BLaER1 treated with 17β-estradiol and CSF1 and Interleukin-3, amounts not matched to agents 10 nM and 100 nM (cell line): ENCODE results near the gene SDCCAG8.
"Not testable (repeated sequence)": the region's sequence is repeated elsewhere in the genome, so short reads cannot be mapped to it uniquely, and the experiment has no call there.

Experiments used
- H3K27ac ChIP-seq, 11 experiments: shearing (Covaris generic); formaldehyde crosslinking; 2 replicates each; pipeline ENCODE4 v1.8.1; 2022
- H3K27me3 ChIP-seq, 11 experiments: shearing (Covaris generic); formaldehyde crosslinking; 2 replicates each; pipeline ENCODE4 v1.8.1; 2022
- H3K36me3 ChIP-seq, 11 experiments: shearing (Covaris generic); formaldehyde crosslinking; 2 replicates each; pipeline ENCODE4 v1.8.1; 2022
- H3K4me1 ChIP-seq, 10 experiments: shearing (Covaris generic); formaldehyde crosslinking; 2 replicates each; pipeline ENCODE4 v1.8.1; 2022
- H3K4me2 ChIP-seq, 11 experiments: shearing (Covaris generic); formaldehyde crosslinking; 2 replicates each; pipeline ENCODE4 v1.8.1; 2022
- H3K4me3 ChIP-seq, 10 experiments: shearing (Covaris generic); formaldehyde crosslinking; 2 replicates each; pipeline ENCODE4 v1.8.1; 2022
- H3K9ac ChIP-seq, 11 experiments: shearing (Covaris generic); formaldehyde crosslinking; 2 replicates each; pipeline ENCODE4 v1.8.1; 2022
- H3K9me3 ChIP-seq, 11 experiments: shearing (Covaris generic); formaldehyde crosslinking; replicated peaks in 1 of 11; 2 replicates each; pipeline ENCODE4 v1.8.1; 2022
- H4K20me1 ChIP-seq, 11 experiments: shearing (Covaris generic); formaldehyde crosslinking; 2 replicates each; pipeline ENCODE4 v1.8.1; 2022
- Cebpa-rat ChIP-seq, 11 experiments: shearing (Covaris generic); IDR thresholded peaks; 2 replicates each; pipeline ENCODE4 v1.8.1; 2022

Gene SDCCAG8

DNA sequence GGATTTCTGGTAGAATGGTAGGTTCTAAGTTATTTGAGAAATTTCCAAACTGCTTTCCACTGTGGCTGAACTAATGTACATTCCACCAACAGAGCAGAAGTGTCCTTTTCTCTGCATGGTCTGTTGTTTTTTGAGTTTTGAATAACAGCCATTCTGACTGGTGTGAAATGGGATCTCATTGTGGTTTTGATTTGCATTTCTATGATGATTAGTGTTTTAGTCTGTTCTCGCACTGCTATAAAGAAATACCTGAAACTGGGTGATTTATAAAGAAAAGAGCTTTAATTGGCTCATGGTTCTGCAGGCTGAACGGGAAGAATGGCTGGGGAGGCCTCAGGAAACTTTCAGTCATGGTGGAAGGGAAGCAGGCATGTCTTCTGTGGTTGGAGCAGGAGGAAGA is 80.3 kb downstream of the SDCCAG8 start:
- Histone ChIP-seq H3K4me3 (no peak overlapping the region), H3K9me3 (peaks cover 0 to 20% (median 0%) of the 10 kb centered on the region in 11 experiments; a peak in 4 of 22 replicates), H4K20me1 (no peaks in the 10 kb centered on the region; a peak in 1 of 22 replicates), H3K4me2 (no peak overlapping the region), H3K9ac (no peak overlapping the region), H3K4me1 (no peaks in the 10 kb centered on the region), H3K36me3 (peaks cover 31 to 97% (median 59%) of the 10 kb centered on the region in 11 experiments; a peak in 20 of 22 replicates), H3K27ac (no peak overlapping the region), H3K27me3 (no peaks in the 10 kb centered on the region)
- TF ChIP-seq Cebpa-rat (IDR thresholded peaks at IDR 0.05), result no peak

DNA sequence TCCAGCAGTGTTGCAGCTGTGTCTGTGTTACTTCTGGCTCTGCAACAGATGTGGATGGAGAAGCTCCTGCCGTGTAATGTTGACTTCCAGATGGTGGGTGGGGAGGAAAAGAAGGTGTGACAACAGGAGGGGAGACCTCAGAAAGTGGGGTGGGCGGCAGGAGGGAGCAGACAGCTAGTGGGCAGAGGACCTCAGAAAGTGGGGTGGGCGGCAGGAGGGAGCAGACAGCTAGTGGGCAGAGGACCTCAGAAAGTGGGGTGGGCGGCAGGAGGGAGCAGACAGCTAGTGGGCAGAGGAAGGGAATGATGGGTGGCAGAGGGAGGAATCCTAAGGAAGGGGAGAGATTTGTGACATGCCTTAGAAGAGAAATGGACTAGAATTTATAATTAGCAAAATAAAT is 83.0 kb downstream of the SDCCAG8 start:
- H3K4me3 ChIP-seq, H4K20me1 ChIP-seq, H3K27ac ChIP-seq, H3K4me1 ChIP-seq, H3K9ac ChIP-seq, H3K27me3 ChIP-seq, H3K4me2 ChIP-seq: not testable (repeated sequence)
- H3K9me3 ChIP-seq, result peaks cover 0 to 20% (median 0%) of the 10 kb centered on the region in 11 experiments; a peak in 4 of 22 replicates
- H3K36me3 ChIP-seq, result peaks cover 18 to 83% (median 37%) of the 10 kb centered on the region in 11 experiments; a peak in 19 of 22 replicates

DNA sequence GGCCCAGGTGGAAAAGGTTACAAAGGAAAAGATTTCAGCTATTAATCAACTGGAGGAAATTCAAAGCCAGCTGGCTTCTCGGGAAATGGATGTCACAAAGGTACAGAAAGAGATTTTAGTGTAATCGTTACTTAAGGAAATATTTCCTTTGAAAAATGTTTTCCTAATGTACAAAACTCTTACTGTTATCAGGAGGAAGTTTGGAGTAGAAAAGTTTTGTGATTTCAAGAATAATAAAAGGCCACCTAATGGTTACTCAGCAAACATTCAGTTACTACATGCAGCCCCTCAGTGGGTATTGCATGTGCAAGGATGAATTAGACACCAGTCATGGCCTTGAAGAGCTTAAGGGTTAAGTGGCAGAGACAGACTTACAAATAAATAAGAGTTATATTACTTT is 85.2 kb downstream of the SDCCAG8 start:
- Histone ChIP-seq H3K36me3 (peaks cover under 1 to 80% (median 16%) of the 10 kb centered on the region in 11 experiments; a peak in 15 of 22 replicates), H4K20me1 (no peaks in the 10 kb centered on the region; a peak in 2 of 22 replicates), H3K27ac (no peak overlapping the region), H3K9ac (no peak overlapping the region), H3K27me3 (no peaks in the 10 kb centered on the region), H3K4me1 (no peaks in the 10 kb centered on the region), H3K9me3 (peaks cover 0 to 5% (median 0%) of the 10 kb centered on the region in 11 experiments; a peak in 1 of 22 replicates), H3K4me2 (no peak overlapping the region), H3K4me3 (no peak overlapping the region)
- TF ChIP-seq Cebpa-rat (IDR thresholded peaks at IDR 0.05), result no peak

DNA sequence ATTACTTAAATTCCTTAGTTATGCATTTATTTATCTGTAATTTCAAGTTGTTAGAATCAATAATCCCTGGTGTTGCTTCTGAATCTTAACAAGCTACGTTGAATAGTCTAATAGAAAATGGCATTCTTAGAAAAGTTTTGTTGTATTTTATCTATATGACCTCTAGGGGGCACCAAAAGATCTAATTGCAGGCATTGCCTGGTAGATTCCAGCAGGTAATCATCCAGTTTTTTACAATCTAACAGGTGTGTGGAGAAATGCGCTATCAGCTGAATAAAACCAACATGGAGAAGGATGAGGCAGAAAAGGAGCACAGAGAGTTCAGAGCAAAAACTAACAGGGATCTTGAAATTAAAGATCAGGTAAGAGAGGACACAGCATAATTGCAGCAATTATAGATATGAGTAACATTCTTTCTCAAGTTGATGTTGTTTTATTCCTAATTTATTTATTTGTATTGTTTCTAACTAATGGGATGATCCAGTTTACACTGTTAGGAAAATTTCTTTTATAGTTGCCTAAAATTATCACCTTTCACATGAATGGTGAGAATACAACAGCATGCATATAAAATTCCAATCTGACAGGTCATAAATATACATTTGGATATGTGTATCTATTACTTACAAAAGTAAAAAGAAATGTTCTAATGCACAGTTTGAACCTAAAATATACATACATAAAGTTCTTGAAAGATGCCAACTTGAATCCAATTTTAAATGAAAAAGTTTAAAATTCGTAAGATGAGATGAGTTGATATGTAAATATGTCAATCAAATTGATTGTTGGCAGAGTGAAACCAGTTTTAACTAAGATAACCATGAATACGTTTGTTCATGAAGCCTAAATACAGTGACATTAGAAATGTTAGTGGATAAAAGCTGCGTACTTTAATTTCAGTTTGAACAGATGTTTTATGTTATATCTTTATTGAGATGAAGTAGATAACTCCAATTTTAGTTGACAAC is 88.4 kb downstream of the SDCCAG8 start:
- no peak for TF ChIP-seq Cebpa-rat (IDR thresholded peaks at IDR 0.05)
- H3K27ac ChIP-seq, result no peak overlapping the region
- no peak overlapping the region for H3K4me2 ChIP-seq

DNA sequence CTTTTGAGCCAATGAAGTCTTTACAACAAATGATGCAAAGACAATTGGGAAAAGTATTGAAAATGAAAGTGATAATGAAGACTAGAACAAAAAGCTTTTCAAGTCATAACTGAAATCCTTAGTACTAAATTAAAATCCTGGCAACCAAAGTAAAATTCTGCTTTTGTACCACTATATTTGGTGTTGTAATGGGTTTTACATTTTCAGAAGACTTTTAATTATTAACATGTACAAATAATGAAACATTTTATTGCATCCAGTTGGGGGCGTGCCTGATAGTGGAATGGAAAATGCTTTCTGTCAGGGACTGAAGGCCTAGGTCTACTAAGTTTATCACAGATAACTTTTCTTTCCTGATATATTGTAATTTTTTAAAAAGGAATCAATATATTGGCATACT is 89.4 kb downstream of the SDCCAG8 start:
- Histone ChIP-seq H3K4me2 (no peak overlapping the region), H3K9me3 (no peaks in the 10 kb centered on the region), H3K4me1 (no peaks in the 10 kb centered on the region), H3K9ac (no peak overlapping the region), H3K27ac (no peak overlapping the region), H3K36me3 (peaks cover 0 to 82% (median 17%) of the 10 kb centered on the region in 11 experiments; a peak in 14 of 22 replicates), H3K27me3 (no peaks in the 10 kb centered on the region), H3K4me3 (no peak overlapping the region), H4K20me1 (no peaks in the 10 kb centered on the region; a peak in 1 of 22 replicates)
- TF ChIP-seq Cebpa-rat (IDR thresholded peaks at IDR 0.05), result no peak

More for the DNA sequence above, 88.4 kb downstream of the SDCCAG8 start:
- Histone ChIP-seq H3K27me3 (no peaks in the 10 kb centered on the region), H3K4me3 (no peak overlapping the region), H3K9me3 (no peaks in the 10 kb centered on the region), H3K36me3 (peaks cover 0 to 80% (median 21%) of the 10 kb centered on the region in 11 experiments; a peak in 14 of 22 replicates), H3K4me1 (no peaks in the 10 kb centered on the region), H3K9ac (no peak overlapping the region), H4K20me1 (no peaks in the 10 kb centered on the region; a peak in 1 of 22 replicates)

GRCh38 chr1:243346016-243346415 is 90.2 kb downstream of the SDCCAG8 start:
- Histone ChIP-seq H3K9ac (no peak overlapping the region), H3K27ac (no peak overlapping the region), H3K27me3 (no peaks in the 10 kb centered on the region), H4K20me1 (no peaks in the 10 kb centered on the region; a peak in 1 of 22 replicates), H3K36me3 (peaks cover 0 to 82% (median 19%) of the 10 kb centered on the region in 11 experiments; a peak in 15 of 22 replicates), H3K4me1 (no peaks in the 10 kb centered on the region), H3K9me3 (no peaks in the 10 kb centered on the region), H3K4me2 (no peak overlapping the region), H3K4me3 (no peak overlapping the region)
- TF ChIP-seq Cebpa-rat (IDR thresholded peaks at IDR 0.05), result no peak

DNA sequence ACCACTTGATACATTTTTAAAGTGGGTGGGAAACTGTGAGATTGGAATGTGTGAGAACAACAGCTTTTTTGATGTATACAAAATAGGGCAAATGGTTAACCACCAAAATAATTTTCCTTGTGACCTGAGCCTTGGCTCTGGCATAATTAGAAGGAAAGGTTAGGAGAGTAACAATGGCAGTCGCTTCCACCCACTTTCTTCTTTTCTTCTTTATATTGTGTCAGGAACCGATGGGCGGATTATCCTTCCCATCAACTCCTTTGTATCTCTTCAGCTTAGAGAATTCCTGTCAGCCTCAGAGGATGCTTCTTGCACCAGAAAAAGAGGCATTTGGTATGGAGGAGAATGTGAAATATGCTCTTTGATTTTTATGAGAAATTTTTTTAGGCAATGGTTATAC is 90.6 kb downstream of the SDCCAG8 start:
- Histone ChIP-seq H3K4me3 (no peak overlapping the region), H4K20me1 (no peaks in the 10 kb centered on the region; a peak in 1 of 22 replicates), H3K27ac (no peak overlapping the region), H3K9ac (no peak overlapping the region), H3K27me3 (no peaks in the 10 kb centered on the region), H3K4me1 (no peaks in the 10 kb centered on the region), H3K9me3 (no peaks in the 10 kb centered on the region), H3K4me2 (no peak overlapping the region), H3K36me3 (peaks cover 0 to 82% (median 21%) of the 10 kb centered on the region in 11 experiments; a peak in 15 of 22 replicates)
- TF ChIP-seq Cebpa-rat (IDR thresholded peaks at IDR 0.05), result no peak

DNA sequence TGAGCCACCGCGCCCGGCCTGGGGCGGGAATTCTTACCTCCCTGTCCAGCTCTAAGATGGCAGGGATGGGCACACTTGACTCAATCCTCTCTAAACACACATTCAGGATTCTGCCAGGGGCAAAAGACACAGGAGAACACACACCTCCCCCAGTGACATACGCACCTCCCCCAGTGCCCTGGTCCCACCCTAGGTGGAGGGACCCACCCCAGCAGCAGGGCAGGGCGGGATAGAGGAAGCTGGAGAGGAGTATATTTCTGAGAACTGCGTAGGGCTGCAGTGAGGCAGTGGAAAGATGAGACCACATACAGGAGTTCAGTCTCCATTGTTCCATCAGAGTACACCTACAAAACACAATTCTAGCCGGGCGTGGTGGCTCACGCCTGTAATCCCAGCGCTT is 92.5 kb downstream of the SDCCAG8 start:
- no peaks in the 10 kb centered on the region for H3K27me3 ChIP-seq
- no peak overlapping the region for H3K9ac ChIP-seq
- no peak overlapping the region for H3K4me3 ChIP-seq
- H3K9me3 ChIP-seq, result no peaks in the 10 kb centered on the region
- no peak for TF ChIP-seq Cebpa-rat (IDR thresholded peaks at IDR 0.05)
- no peaks in the 10 kb centered on the region; a peak in 1 of 22 replicates for H4K20me1 ChIP-seq
- H3K4me1 ChIP-seq, result no peaks in the 10 kb centered on the region
- H3K36me3 ChIP-seq, result peaks cover 0 to 86% (median 18%) of the 10 kb centered on the region in 11 experiments; a peak in 15 of 22 replicates
- H3K27ac ChIP-seq, result no peak overlapping the region
- H3K4me2 ChIP-seq, result no peak overlapping the region

- Histone ChIP-seq H3K4me1 (peaks cover 0 to 7% (median 4%) of the 10 kb centered on the region in 10 experiments; a peak in 6 of 20 replicates), H3K27ac (no peak overlapping the region), H3K9me3 (no peaks in the 10 kb centered on the region), H3K36me3 (peaks cover 0 to 84% (median 18%) of the 10 kb centered on the region in 11 experiments; a peak in 15 of 22 replicates), H4K20me1 (no peaks in the 10 kb centered on the region; a peak in 1 of 22 replicates), H3K4me2 (no peak overlapping the region), H3K9ac (no peak overlapping the region), H3K4me3 (no peak overlapping the region), H3K27me3 (no peaks in the 10 kb centered on the region)
- no peak for TF ChIP-seq Cebpa-rat (IDR thresholded peaks at IDR 0.05)
Measured at GRCh38 chr1:243349128-243349527, 93.3 kb downstream of the SDCCAG8 start.
